Sigmoid colon (tissue), 4 donors: ENCODE data around the gene NEU2.

Experiments
- CTCF ChIP-seq, 4 experiments: fragments of 450-650 bp in 3 of 4; fragments of 200-600 bp in 1 of 4; IDR thresholded peaks; one replicate each; pipeline ENCODE4 v1.5.1; 2016 to 2019; ENCODE audit warnings: antibody characterized with exemption in 4 of 4, mild to moderate bottlenecking in 3 of 4, moderate library complexity in 2 of 4
- EP300 ChIP-seq, 4 donors: sonication (generic); formaldehyde crosslinking; IDR thresholded peaks; one replicate each; pipeline ENCODE4 v1.6.1; 2017; ENCODE audit warnings: antibody characterized with exemption in 4 of 4

GRCh38 chr2:233058717-233059546 lies 26.5 kb downstream of the NEU2 start:
- TF ChIP-seq EP300 (IDR thresholded peaks at IDR 0.05) (no peak), CTCF (IDR thresholded peaks at IDR 0.05) (no peak)
